ENCODE results near the gene DUSP22. TPM values are rescaled to one million over a fixed set of nuclear protein-coding genes. Genes with fewer than 3 reads are reported as not detected.

DUSP22 gene
- total RNA-seq, 1 experiment from 2014 or later = 34.8 TPM

DNA sequence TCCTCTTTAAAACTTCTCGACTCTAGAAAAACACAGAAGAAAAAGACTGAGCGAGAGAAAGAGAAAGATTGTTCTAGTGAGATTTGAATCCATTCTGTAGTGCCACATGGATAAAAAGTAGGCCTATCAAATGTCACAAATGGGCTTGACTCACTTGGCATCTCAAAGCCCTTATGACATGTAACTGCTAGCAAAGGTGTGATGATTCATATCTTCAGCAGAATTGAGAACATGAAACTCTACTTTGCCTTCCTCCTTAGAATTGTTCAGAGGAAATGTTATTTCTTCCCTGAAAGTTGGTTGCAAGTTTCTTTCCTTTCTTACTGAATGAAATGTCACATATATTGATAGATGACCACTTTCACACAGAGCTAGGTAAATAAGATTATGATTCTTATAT, 40.4 kb upstream of the DUSP22 start:
- no peak overlapping the region for H3K27ac ChIP-seq (ENCODE audit: low read length)
- no peak overlapping the region for H3K4me3 ChIP-seq (ENCODE audit: low read depth in 2 of 2, low read length in 2 of 2)
- ATAC-seq = no peak
- H3K9me3 ChIP-seq (ENCODE audit: control insufficient read depth, insufficient read depth, low read depth, low read length) = no peaks in the 10 kb centered on the region
- peaks cover 11% of the 10 kb centered on the region for H3K27me3 ChIP-seq (ENCODE audit: control insufficient read depth, insufficient read depth, low read length)
- BruUV-seq (replicated peaks) = no TSS peak
- ChIA-PET POLR2A (no interaction called here), CTCF (no interaction called here)
- in situ Hi-C loops (cut with HindIII; ENCODE audit: low pct_unique_long_range_greater_than_20kb, low sequenced_read_pairs) (no loop called here), intact Hi-C loops (cut with micrococcal nuclease; ENCODE audit: unreplicated experiment) (no loop called here)
- DNase-seq (ENCODE audit: low read depth, low spot score) = no peak
- H3K36me3 ChIP-seq (ENCODE audit: control insufficient read depth, insufficient read depth, low read length) = no peaks in the 10 kb centered on the region
- TF ChIP-seq, protein P1, sequence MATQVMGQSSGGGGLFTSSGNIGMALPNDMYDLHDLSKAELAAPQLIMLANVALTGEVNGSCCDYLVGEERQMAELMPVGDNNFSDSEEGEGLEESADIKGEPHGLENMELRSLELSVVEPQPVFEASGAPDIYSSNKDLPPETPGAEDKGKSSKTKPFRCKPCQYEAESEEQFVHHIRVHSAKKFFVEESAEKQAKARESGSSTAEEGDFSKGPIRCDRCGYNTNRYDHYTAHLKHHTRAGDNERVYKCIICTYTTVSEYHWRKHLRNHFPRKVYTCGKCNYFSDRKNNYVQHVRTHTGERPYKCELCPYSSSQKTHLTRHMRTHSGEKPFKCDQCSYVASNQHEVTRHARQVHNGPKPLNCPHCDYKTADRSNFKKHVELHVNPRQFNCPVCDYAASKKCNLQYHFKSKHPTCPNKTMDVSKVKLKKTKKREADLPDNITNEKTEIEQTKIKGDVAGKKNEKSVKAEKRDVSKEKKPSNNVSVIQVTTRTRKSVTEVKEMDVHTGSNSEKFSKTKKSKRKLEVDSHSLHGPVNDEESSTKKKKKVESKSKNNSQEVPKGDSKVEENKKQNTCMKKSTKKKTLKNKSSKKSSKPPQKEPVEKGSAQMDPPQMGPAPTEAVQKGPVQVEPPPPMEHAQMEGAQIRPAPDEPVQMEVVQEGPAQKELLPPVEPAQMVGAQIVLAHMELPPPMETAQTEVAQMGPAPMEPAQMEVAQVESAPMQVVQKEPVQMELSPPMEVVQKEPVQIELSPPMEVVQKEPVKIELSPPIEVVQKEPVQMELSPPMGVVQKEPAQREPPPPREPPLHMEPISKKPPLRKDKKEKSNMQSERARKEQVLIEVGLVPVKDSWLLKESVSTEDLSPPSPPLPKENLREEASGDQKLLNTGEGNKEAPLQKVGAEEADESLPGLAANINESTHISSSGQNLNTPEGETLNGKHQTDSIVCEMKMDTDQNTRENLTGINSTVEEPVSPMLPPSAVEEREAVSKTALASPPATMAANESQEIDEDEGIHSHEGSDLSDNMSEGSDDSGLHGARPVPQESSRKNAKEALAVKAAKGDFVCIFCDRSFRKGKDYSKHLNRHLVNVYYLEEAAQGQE (IDR thresholded peaks at IDR 0.05; ENCODE audit: insufficient read depth in 1 of 2, low read depth in 2 of 2, low read length in 1 of 2) = no peak
- TF ChIP-seq TCF7L2 (IDR thresholded peaks at IDR 0.05; ENCODE audit: low read depth, low read length) (no peak), SIN3A (IDR thresholded peaks at IDR 0.05; ENCODE audit: borderline replicate concordance, insufficient read depth, low read depth, low read length) (no peak)
- TF ChIP-seq, protein P2, sequence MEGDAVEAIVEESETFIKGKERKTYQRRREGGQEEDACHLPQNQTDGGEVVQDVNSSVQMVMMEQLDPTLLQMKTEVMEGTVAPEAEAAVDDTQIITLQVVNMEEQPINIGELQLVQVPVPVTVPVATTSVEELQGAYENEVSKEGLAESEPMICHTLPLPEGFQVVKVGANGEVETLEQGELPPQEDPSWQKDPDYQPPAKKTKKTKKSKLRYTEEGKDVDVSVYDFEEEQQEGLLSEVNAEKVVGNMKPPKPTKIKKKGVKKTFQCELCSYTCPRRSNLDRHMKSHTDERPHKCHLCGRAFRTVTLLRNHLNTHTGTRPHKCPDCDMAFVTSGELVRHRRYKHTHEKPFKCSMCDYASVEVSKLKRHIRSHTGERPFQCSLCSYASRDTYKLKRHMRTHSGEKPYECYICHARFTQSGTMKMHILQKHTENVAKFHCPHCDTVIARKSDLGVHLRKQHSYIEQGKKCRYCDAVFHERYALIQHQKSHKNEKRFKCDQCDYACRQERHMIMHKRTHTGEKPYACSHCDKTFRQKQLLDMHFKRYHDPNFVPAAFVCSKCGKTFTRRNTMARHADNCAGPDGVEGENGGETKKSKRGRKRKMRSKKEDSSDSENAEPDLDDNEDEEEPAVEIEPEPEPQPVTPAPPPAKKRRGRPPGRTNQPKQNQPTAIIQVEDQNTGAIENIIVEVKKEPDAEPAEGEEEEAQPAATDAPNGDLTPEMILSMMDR (IDR thresholded peaks at IDR 0.05) = no peak
- no peaks in the 10 kb centered on the region for H3K4me1 ChIP-seq (ENCODE audit: control insufficient read depth, insufficient read depth, low read length)

DNA sequence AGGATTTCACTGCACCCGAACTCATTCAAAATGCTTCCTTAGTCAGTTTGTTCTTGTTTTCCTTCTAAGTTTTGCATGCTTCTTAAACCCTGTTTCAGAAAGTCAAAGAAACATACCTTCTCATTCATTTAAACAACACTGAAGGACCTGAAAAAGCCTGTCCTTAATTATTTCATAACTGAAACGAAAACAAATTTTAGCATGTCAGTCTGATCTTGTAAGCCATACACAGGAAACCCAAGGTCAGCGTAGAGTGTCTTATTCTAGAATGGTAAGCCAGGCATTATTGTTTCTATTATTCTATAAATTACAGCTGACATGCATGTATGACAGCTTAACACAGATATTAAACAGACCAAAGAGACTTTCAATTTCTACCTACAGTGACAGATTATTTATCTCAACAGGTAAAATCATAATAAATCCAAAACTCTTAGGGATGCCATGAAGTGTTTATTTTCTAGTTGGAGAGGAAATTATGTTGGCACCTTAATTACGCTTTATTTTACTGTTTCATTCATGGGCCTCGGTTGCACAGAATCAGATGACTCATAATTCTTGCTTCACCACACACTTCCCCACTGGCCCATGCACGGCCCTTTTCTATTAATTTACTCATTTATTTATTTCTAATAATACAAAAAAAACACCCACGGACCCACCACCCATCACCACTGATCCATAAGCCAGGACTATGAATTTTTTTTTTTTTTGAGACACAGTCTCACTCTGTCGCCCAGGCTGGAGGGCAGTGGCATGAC, 39.3 kb upstream of the DUSP22 start:
- no peaks in the 10 kb centered on the region for H3K36me3 ChIP-seq (ENCODE audit: control insufficient read depth, insufficient read depth, low read length)
- intact Hi-C loops (cut with micrococcal nuclease; ENCODE audit: unreplicated experiment) = no loop called here
- DNase-seq (ENCODE audit: low read depth, low spot score) (no peak), ATAC-seq (no peak)
- POLR2A ChIA-PET = no interaction called here
- H3K27ac ChIP-seq (ENCODE audit: low read length) = no peak overlapping the region
- peaks cover 14% of the 10 kb centered on the region for H3K27me3 ChIP-seq (ENCODE audit: control insufficient read depth, insufficient read depth, low read length)
- no peaks in the 10 kb centered on the region for H3K9me3 ChIP-seq (ENCODE audit: control insufficient read depth, insufficient read depth, low read depth, low read length)
- CTCF ChIA-PET = no interaction called here
- BruUV-seq (replicated peaks) = no TSS peak
- in situ Hi-C loops (cut with HindIII; ENCODE audit: low pct_unique_long_range_greater_than_20kb, low sequenced_read_pairs) = no loop called here
- no peaks in the 10 kb centered on the region for H3K4me1 ChIP-seq (ENCODE audit: control insufficient read depth, insufficient read depth, low read length)
- TF ChIP-seq, protein P2 (IDR thresholded peaks at IDR 0.05) = no peak
- TF ChIP-seq, protein P1 (IDR thresholded peaks at IDR 0.05; ENCODE audit: insufficient read depth in 1 of 2, low read depth in 2 of 2, low read length in 1 of 2) = no peak
- no peak overlapping the region for H3K4me3 ChIP-seq (ENCODE audit: low read depth in 2 of 2, low read length in 2 of 2)
